ENCODE measurements around the gene OR2T2.
"Not testable (repeated sequence)": the region's sequence is repeated elsewhere in the genome, so short reads cannot be mapped to it uniquely, and the experiment has no call there.

The OR2T2 gene

GRCh38 chr1:248445399-248445798 is at the start of gene OR2T2:
TSS of gene OR2T2 (plus strand) at chr1:248445637. CDS start at chr1:248452798, 7,161 bp downstream.
- not testable (repeated sequence) for DNase-seq

DNA sequence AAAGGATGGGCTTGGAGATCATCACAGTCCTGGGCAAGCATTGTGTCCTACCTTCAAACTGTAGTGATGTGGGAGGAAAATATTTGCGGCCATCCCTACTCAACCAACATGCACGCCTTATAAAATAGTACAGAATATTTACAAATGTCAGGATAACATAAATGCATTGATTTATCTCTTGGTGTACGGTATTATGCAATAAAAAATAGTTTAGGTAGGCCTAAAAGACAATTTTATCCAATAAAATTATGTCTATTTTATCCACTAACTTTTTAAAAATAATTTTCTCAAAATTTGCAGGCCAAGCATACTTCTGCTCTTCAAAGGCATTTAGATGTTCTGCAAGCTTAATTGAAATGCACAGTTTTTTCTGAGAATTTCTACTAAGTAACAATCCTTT is 42.7 kb upstream of the OR2T2 start, which contains the start of gene OR2T1:
TSS of gene OR2T1 (plus strand) at position 301 of the 400 bp plus-strand sequence. CDS start 3,100 bp downstream, outside the sequence.
- DNase-seq: no peak

GRCh38 chr1:248404024-248404423 is 41.4 kb upstream of the OR2T2 start:
- no peak for DNase-seq

DNA sequence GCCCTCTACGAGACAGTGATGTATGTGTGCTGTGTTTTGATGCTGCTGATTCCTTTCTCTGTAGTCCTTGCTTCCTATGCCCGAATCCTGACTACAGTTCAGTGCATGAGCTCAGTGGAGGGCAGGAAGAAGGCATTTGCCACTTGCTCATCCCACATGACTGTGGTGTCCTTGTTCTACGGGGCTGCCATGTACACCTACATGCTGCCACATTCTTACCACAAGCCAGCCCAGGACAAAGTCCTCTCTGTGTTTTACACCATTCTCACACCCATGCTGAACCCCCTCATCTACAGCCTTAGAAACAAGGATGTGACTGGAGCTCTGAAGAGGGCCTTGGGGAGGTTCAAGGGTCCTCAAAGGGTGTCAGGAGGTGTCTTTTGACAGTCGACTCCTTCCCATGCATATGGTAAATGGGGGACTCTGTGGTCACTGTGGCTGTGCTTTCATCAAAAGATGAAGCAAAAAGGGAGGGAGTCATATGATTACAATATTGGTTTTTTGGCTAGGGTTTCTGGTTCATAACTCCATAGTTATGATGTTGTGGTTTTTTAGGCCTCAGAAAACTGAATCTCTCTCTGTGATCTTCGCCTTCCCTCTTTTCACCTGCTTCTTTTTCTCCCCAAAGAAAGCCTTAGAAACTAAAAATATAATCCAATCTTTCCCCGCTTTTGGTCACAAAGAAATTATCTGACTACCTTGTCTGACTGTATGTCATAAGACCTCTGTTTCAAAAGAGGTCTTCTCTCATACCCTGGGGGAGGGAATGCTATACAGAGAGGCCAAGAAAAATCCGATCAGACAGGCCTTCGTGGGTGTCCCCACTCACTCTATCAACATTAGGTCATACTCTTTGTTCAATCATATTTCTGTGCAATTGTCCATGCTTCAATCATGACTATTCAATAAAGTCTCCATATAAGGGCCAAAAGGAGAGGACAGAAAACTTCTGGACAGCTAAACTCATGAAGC is 38.4 kb upstream of the OR2T2 start:
- DNase-seq: no peak

DNA sequence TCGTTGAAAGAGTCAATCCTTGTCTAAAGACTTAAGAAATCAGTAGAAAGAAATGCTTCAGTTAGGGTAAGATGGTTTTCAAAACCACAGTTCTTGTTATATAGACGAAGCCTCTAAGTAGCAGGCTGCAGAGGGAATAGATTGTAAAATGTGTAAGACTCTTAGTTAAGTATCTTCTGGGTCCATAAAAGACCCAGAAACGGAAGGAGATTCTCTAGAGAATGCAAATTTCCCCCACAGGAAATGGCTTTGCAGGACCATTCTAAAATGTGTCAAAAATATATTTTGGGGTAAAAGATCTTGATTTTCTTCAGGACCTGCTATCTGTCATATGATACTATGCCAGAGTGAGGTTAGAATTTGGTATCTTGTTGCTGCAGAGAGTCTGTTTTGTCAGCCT is 29.2 kb upstream of the OR2T2 start:
- DNase-seq: no peak

GRCh38 chr1:248417854-248418253 is 27.6 kb upstream of the OR2T2 start:
- no peak for DNase-seq

GRCh38 chr1:248421384-248421783 is 24.1 kb upstream of the OR2T2 start:
- DNase-seq: no peak

DNA sequence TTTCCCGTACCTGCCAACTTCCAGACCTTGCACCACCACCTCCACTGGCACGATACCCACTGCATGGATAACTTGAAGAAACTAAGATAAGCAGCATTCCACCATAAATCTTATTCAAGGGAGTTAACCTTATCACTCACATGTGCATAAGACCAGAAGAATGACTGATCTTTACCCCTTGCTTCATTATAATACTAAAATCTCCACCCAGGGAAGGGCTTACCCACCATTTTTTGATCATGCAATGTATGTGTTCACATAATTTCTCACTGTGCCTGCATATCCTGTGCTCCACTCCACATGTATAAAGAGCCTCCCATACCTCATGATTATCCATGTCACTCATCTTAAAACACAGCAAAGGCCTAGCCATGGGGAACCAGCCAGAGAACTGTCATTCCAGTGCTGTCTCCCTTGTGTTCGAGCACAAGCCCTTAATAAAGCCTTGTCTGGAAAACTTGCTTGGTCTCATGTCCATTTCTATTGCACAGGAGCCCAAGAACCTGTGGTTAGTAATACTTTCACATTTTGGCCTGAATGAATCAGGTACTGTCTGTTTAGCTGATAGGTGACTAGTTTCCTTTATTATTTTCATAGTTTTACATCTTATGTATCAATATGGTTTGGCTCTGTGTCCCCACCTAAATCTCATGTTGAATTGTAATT is 17.8 kb upstream of the OR2T2 start:
- DNase-seq: not testable (repeated sequence)

DNA sequence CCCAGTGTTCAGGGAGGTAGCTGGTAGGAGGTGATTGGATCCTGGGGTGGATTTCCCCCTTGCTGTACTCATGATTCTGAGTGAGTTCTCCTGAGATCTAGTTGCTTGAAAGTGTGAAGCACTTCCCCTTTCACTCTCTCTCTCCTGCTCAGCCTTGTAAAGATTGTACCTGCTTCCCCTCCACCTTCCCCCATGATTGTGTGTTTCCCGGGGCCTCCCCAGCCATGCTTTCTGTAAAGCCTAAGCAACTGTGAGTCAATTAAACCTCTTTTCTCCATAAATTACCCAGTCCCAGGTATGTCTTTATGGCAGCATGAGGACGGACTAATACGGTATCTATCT is 17.3 kb upstream of the OR2T2 start:
- not testable (repeated sequence) for DNase-seq

DNA sequence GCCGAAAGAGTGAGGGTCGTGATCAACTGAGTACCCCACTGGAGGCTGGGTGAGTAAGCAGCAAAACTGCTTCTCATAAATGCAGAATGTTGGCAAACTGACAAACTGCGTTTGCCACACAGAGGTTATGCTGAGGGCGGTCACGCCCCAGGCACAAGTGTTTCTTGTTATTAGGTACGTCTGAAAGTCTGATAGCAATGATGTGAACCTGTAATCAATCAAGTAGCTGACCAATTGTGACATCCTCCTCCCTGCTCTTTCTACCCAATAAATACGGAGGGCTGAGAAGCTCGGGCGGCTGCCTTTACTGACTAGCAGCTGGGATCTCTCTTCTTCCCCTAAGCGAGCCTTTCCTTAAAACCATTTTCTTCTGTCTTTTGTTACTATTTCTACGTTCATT is 13.8 kb upstream of the OR2T2 start:
- DNase-seq: not testable (repeated sequence)

- DNase-seq: not testable (repeated sequence)
Observed at GRCh38 chr1:248432201-248432600, 13.2 kb upstream of the OR2T2 start.

DNA sequence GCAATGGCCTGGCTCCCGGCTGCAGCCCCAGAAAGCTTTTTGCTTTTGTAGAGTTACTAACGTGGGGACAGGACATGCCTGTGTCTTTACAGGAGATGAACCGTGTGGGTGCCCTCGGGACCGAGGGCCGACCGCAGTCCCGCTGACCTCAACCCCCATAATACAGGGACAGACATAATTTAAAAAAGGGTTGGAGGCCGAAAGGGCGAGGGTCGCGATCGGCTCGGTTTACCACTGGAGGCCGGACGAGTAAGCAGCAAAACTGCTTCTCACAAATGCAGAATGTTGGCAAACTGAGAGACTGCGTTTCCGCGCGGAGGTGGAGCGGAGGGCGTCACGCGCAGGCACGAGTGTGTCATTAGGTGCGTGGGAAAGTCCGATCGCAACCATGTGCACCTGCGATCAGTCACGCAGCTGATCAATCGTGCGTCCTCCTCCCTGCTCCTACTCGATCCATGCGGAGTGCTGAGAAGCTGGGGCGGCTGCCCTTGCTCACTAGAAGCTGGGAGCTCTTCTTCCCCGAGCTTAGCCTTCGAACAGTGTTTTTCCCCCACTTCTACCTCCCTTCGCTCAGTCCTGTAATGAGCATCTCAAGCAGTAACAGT is 11.5 kb upstream of the OR2T2 start:
- DNase-seq: not testable (repeated sequence)

- not testable (repeated sequence) for DNase-seq
Observed at GRCh38 chr1:248434913-248435312, 10.5 kb upstream of the OR2T2 start.

- DNase-seq: not testable (repeated sequence)
Observed at GRCh38 chr1:248436303-248436702, 9.1 kb upstream of the OR2T2 start.

- DNase-seq: not testable (repeated sequence)
Observed at GRCh38 chr1:248438668-248439067, 6.8 kb upstream of the OR2T2 start.

GRCh38 chr1:248439283-248439682 is 6.2 kb upstream of the OR2T2 start:
- DNase-seq: not testable (repeated sequence)

GRCh38 chr1:248442500-248443277 is 2.7 kb upstream of the OR2T2 start:
- DNase-seq: not testable (repeated sequence)

- not testable (repeated sequence) for DNase-seq
Observed at GRCh38 chr1:248444603-248445002, 834 bp upstream of the OR2T2 start.

GRCh38 chr1:248448409-248449074 is 3.1 kb downstream of the OR2T2 start:
- DNase-seq: not testable (repeated sequence)

DNA sequence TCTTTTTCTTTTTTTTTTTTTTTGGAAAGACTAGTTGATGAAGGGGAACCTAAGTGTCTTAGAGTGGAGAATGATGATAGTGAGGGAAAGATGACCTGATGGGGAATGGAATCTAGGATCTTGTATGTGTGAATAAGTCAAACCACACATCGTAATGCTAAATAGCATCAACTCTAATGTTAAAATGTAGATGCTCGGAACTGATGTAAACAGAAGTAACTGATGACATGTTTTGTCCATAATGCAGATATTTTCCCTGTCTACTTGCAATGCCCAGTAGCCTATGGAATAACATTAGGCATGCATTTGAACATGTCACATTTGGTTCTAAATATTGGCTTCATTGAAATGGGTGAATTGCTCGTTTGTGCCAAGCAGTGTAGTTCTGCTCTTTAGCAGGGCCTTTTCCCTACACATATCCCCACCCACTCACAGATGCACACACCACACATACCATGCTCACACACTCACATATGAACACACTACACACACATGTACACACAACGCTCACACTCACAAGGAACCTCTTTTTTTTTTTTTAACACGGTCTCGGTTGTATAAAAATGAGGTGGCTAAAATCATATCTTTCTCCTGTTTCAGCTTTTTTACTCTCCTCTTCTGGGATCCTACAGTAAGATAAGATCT is 4.5 kb downstream of the OR2T2 start:
- DNase-seq: not testable (repeated sequence)

- not testable (repeated sequence) for DNase-seq
Observed at GRCh38 chr1:248450466-248451145, 5.2 kb downstream of the OR2T2 start.

All from activated CD4-positive, alpha-beta T cell treated with anti-CD3 and anti-CD28 coated beads for 1 hour (primary cell).